ENCODE results near the gene FDXACB1. TPM values are rescaled to one million over a fixed set of nuclear protein-coding genes. Genes with fewer than 3 reads are reported as not detected.

Gene FDXACB1
- total RNA-seq, 1 experiment from 2014 or later: 2.8 TPM

DNA sequence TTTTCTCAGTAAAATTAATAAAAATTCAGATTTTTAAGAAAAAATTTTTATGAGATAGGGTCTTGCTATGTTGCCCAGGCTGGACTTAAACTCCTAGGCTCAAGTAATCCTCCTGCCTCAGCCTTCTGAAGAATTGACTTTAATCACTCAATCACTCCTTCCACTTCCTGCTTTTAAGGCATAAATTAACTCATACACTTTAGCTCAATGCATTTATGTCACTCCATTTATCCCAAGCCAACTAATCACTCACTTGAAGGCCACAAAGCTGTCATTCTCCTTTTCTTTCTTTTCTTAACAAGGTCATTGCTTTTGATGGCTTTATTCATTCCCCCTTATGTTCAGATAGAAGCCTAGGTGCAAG is 8.5 kb downstream of the FDXACB1 start:
- H3K23ac ChIP-seq (ENCODE audit: insufficient read length, low read depth, low read length): no peak overlapping the region
- H4K5ac ChIP-seq (ENCODE audit: insufficient read length, low read depth, low read length): no peak overlapping the region
- peak overlapping the region; percentile 93 for H3K4me2 ChIP-seq (ENCODE audit: insufficient read depth, insufficient read length, low read length)
- DNase-seq: no peak
- H3K56ac ChIP-seq (ENCODE audit: insufficient read length, low read depth, low read length): no peak overlapping the region
- Mint-ChIP-seq H3K36me3 (ENCODE audit: insufficient read depth in 1 of 3, low read depth in 3 of 3) (peaks cover 0 to 28% (median 27%) of the 10 kb centered on the region in 3 experiments; a peak in 5 of 7 replicates), H3K4me1 (peaks cover 13% of the 10 kb centered on the region in 2 experiments), H3K27ac (peak overlapping the region in 1 of 3 experiments; percentile 87; a peak in 1 of 7 replicates), H3K27me3 (ENCODE audit: low read depth) (no peaks in the 10 kb centered on the region), H3K9me3 (no peaks in the 10 kb centered on the region), H3K4me3 (peak overlapping the region; percentile 92 to 95)
- no peak overlapping the region for H2BK15ac ChIP-seq (ENCODE audit: low read depth, low read length)
- no peaks in the 10 kb centered on the region for H3K9me3 ChIP-seq (ENCODE audit: control insufficient read depth, low read depth, low read length)
- H3K79me2 ChIP-seq (ENCODE audit: insufficient read depth, low read length): no peaks in the 10 kb centered on the region
- no peak overlapping the region for H2AFZ ChIP-seq (ENCODE audit: low read length)
- no peak overlapping the region for H3K27ac ChIP-seq (ENCODE audit: insufficient read length, low read depth, low read length)
- peaks cover 3% of the 10 kb centered on the region for H3K23me2 ChIP-seq (ENCODE audit: insufficient read length, low read depth, low read length, poor library complexity, severe bottlenecking)
- H3T11ph ChIP-seq (ENCODE audit: low read length): no peak overlapping the region
- no peak overlapping the region for H2BK120ac ChIP-seq (ENCODE audit: low read depth, low read length, poor library complexity, severe bottlenecking)
- no peak overlapping the region for H2AK5ac ChIP-seq (ENCODE audit: insufficient read length, low read length)
- no peak overlapping the region for H2BK12ac ChIP-seq (ENCODE audit: insufficient read length, low read depth, low read length)
- H3K4ac ChIP-seq (ENCODE audit: low read depth, low read length): no peak overlapping the region
- H3K79me1 ChIP-seq (ENCODE audit: insufficient read depth, low read depth, low read length, poor library complexity, severe bottlenecking): no peaks in the 10 kb centered on the region
- H4K91ac ChIP-seq (ENCODE audit: insufficient read length, low read depth, low read length): no peak overlapping the region
- no peaks in the 10 kb centered on the region for H3K27me3 ChIP-seq (ENCODE audit: insufficient read depth, low read length)
- no peak overlapping the region for H2BK5ac ChIP-seq (ENCODE audit: insufficient read length, low read length)
- no peaks in the 10 kb centered on the region for H3K4me1 ChIP-seq (ENCODE audit: insufficient read depth, low read length)
- no peaks in the 10 kb centered on the region for H4K20me1 ChIP-seq (ENCODE audit: control insufficient read depth, insufficient read depth, insufficient read length)
- H3K9ac ChIP-seq (ENCODE audit: extremely low read depth, insufficient read length, low read length): no peak overlapping the region
- TF ChIP-seq CTCF (conservative IDR thresholded peaks at IDR 0.05): no peak
- H4K8ac ChIP-seq (replicated peaks; ENCODE audit: insufficient read length, low read depth, low read length): no peak overlapping the region
- H3K14ac ChIP-seq (ENCODE audit: insufficient read depth, low read length): no peak overlapping the region
- no peak overlapping the region for H3K18ac ChIP-seq (ENCODE audit: insufficient read length, low read depth, low read length)
- H2BK20ac ChIP-seq (ENCODE audit: low read depth, low read length, poor library complexity, severe bottlenecking): no peak overlapping the region
